DMS53 (cell line): ENCODE measurements around the gene PHF5A.

Experiments
- DNase-seq: peaks from one replicate; lab custom pipeline; 2025; lab: John Stamatoyannopoulos, UW

PHF5A gene, protein sequence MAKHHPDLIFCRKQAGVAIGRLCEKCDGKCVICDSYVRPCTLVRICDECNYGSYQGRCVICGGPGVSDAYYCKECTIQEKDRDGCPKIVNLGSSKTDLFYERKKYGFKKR

DNA sequence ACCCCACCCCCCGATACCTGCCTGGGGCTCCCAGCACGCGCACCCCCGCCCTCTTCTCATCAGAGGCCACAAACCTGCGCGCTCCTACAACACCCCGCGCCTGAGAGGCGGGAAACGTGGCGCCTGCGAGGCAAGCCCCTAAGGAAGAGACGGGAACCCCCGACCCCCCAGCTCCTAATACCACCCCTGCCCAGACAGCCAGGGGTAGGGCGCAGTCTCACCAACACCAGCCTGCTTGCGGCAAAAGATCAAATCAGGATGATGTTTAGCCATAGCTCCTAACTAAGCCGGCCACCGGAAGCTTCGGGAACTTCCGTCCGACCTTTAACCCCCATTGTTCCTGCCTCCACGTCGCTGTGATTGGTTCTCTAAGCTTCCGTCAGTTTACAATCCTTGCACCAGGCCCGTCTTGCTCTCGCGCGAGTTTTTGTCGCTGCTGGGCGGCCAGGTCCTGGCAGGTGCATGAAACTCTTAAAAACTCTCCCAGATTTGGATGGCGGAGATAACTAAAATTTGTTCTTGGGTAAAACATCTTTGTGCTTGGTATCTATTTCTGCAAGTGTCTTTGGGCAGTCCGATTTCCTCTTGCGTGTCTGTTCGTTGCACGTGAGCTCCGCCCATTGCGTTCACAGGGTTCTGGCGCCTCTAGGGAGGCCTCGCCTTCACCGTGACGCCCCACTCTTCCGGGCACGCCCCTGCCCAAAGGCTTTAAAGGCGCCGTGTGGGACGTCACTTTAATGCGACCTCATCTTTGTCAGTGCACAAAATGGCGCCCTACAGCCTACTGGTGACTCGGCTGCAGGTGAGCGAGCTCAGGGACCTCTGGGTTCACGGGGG lies at the start of gene PHF5A, which contains the start of gene ACO2:
Gene PHF5A (minus strand): TSS at position 312 of the 837 bp plus-strand sequence. CDS start 39 bp downstream, at position 273.
Gene ACO2 (plus strand): TSS at position 737 of the 837 bp plus-strand sequence. CDS start 30 bp downstream, at position 767.
- peak; percentile 97 for DNase-seq

DNA sequence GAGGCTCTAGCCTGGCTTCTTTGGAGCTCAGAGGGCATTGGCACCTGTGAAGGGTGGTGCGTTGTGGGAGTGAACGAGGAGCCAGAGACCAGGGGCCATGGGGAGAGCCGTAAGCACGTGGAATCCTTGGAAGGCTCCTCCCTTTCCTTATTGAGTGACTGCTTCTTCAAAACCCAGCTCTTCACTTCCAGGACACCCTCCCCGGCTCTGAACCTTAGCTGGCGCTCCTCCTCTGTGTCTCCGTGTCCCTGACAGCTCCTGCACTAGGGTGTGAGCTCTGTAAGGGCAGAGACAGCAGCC lies 49.5 kb upstream of the PHF5A start:
- DNase-seq = no peak

DNA sequence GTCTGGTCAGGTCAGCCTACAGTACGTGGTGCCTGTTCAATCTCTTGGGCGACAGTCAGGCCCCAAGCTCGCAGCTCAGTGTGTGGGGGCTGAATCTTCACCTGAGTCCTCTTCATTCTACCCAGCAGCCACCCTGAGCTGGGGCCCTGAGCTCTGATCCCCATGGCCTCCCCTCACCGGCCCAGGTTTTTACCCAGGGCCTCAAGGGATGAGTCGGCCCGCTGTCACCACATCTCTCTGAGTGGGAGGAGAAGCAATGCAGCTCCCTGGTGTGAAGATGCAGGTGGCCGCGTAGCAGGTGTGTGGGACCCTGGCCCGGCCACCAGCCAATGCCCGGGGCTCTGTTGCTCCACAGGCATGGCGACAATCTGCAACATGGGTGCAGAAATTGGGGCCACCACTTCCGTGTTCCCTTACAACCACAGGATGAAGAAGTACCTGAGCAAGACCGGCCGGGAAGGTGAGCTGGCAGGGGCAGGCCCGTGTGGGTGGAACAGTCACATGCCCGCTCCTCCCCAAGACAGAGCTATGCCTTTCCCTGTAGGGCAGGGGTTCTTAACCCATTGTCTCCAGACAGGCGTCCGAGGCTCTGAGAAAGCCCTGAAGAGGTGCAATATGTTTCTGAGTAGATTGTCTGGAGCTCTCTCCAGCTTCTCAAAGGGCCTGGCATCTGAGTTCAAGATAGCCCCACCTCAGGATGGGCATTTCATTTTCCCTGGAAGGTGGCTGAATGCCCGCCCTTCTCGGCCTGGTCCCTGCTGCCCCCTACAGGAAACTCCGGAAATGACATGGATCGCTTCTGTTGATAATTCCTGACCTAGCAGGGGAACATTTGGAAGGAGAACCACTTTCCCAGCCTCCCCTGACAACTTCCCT lies 48.9 kb upstream of the PHF5A start:
- peak; percentile 64 for DNase-seq

DNA sequence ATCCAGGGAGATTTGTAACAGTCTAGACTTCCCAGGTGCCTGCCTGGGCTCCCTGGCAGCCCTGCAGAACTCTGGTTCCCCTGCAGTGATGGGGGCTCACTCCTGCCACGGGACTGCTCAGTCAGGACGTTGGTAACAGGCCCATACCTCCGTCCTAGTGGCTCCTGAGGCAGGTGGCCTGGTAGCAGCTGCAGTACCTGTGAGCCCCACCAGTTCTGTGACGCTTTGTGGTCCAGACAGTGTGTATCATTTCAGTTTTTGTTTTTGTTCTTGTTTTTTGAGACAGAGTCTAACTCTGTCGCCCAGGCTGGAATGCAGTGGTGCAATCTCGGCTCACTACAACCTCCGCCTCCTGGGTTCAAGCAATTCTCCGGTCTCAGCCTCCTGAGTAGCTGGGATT lies 48.0 kb upstream of the PHF5A start:
- DNase-seq = no peak

DNA sequence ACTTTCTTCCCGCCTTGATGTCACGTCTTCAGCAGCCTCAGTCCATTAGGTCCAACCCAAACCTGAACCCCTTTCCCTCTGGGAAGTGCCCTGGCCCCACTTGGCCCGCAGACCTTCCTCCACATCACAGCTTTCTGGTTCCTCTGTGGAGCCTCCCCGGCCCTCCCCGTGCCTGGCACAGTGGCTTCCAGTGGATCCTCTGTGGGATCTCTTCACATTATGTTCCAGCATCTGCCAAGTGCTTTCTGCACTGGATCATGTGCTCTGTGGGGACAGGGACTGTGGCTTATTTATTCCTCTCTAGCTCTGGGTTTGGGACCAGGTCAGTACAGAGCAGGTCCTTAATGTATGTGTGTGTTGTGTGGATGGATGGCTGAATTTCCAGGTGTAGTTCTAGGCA lies 44.9 kb upstream of the PHF5A start:
- no peak for DNase-seq

DNA sequence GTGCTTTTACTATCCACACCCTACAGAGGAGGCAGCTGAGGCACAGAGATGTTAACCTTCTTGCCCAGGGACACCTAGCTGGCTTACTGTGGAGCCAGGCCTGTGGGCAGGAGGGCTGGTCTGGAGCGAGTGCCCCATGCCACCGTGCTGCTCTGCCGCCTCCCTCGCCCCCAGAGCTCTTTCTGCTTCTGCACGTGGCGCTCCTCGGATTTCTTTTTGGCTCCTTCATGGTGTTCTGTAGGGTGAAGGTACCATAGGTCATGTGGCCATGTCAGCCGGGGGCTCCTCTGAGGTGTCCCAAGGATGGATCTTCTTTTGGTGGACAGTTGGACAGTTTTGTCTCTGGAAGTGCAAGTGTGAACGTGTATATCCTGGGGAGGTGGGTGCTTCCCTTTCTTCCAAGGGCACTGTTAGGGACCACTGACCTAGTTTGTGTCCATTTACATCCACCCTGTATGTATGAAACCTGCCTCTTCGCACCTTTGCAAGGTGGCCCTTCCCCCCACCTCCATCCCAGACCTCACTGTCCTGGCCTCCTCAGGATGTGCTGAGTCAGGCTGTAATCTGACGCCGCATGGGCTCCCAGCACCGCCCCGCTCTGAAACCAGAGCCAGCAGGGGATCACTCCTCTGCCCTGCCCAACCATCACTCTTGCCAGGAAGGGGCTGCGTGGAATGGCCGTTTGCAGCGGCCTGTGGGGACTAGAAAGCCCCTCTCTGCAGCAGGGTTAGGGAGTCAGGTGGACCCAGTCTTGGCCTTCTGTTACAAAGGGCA lies 44.1 kb upstream of the PHF5A start:
- peak; percentile 35 for DNase-seq

DNA sequence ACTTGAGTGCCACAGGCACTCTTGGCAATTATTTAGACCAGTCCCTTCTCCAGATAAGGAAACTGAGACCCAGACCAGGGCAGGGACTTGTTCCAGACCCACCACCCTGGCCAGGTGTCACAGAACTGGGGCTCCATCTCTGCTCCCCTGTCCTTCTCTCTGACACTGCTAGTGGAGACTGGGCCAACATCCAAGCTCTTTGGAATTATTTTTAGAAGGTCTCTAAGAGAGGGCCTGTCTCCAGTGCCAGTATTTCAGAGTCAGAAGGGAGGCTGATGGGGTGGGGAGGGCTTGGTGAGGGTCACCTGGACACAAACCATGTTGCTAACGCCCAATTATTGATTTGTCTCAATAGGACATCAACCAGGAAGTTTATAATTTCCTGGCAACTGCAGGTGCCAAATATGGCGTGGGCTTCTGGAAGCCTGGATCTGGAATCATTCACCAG lies 43.1 kb upstream of the PHF5A start:
- no peak for DNase-seq

DNA sequence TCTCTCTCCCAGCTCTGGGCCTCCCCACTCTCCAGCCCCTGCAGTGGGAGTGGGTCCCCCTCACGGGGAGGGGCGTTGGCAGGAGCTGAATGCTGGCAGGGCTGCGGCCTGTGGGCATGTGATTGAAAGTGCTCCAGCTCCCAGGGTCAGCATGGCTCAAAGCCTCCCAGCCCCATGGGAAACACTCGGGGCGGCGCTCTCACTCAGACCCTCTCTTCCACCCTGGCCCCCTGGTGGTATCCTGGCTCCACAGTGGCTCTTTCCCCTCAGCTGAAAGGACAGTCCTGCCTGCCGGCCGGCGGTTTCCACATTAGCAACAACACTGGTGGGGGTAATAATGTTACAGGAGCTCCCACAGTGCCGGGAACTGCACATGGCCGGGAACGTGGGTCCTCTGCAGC lies 40.3 kb upstream of the PHF5A start:
- DNase-seq = no peak

DNA sequence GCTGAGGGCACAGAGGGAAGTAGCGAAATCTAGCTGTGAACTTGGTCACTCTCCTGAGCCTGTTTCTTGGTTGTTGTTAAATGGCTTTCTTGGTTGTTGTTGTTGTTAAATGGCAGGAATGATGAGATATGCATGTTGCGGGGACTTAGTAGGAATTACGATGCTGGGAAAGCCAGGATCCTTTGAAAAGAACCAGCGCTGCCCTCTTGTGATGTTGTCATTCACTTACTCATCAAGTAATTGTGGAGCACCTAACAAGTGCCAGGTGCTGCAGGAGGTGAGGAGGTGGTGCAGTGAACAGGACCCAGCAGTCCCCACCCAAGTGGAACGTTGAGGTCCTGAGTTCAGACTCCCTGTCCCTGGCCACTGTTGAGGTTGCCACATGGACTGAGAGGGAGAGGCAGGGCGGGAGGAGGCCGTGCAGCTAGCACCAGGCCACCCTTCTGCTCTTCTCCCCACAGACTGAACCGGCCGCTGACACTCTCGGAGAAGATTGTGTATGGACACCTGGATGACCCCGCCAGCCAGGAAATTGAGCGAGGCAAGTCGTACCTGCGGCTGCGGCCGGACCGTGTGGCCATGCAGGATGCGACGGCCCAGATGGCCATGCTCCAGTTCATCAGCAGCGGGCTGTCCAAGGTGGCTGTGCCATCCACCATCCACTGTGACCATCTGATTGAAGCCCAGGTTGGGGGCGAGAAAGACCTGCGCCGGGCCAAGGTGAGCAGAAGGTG lies 39.0 kb upstream of the PHF5A start:
- DNase-seq = no peak

DNA sequence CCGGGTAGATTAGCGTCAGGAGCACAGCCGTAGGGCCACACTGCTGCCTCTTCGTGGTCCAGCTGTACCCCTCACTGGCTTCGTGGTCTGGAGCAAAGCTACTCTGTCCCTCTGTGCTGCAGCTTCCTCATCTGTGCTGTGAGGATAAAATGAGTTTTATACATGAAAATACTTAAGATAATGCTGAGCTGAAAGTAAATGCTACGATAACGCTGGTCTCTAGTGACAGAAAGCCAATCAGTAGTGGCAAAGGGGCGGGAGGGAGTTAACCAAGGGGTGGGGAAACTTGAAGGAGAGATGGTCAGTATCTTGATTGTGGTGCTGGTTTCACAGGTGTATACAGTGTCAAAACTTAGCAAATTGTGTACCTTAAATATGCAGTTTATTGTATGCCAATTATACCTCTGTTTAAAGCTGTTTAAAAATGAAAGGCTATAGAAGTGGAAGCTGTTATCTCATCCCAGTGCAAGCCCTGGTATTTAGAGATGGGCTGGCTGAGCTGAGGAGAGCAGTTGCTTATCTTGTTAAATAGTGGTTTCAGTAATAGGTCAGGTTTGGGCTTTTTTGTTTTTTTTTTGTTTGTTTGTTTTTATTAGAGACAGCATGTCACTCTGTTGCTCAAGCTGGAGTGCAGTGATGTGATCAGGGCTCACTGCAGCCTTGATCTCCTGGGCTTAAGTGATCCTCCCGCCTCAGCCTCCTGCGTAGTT lies 37.2 kb upstream of the PHF5A start:
- DNase-seq = no peak

DNA sequence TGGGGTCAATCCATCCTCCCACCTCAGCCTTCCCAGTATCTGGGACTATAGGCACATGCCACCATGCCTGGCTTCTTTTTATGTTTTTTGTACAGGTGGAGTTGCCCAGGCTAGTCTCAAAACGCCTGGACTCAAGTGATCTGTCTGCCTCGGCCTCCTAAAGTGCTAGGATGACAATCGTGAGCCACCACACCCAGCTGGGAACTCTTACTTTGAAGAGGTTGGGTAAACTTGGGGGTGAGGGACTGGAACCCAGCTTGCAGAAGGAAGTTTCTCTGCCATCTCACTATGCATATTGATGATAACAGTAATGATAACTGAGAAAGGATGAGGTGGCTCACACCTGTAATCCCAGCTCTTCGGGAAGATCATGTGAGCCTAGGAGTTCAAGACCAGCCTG lies 36.3 kb upstream of the PHF5A start:
- DNase-seq = no peak

DNA sequence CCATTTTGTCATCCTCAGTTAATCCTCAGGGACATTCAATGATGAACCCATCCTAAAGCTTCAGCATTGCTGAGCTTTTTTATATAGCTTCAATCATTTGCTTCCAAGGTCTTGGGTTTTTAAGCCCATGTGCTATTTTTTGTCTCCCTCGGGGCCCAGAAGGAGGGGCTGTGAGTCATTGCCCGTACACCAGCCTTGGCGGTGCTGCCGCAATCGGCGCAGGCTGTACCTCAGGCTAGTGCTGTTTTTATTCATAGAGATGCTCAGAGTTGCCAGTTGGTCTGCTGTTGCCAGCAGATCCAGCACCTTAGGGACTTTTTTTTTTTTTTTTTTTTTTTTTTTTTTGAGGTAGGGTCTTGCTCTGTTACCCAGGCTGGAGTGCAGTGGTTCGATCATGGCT lies 35.9 kb upstream of the PHF5A start:
- DNase-seq = no peak

DNA sequence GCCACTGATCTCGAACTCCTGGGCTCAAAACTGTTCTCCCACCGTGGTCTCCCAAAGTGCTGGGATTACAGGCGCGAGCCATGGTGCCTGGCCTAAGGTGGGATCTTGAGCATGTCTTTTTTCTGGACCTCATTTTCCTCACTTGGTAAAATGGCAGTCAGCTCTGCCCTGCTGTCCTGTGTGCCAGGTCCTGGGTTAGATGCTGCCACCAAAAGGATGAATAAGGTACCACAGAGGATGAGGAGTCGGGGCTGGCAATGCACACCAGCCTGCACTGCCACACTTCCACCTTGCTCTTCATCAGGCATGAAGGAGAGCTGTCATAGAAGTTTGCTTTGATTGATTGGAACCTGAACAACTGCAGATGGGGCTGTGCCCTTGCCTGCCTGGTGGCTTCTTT lies 32.7 kb upstream of the PHF5A start:
- peak; percentile 36 for DNase-seq

DNA sequence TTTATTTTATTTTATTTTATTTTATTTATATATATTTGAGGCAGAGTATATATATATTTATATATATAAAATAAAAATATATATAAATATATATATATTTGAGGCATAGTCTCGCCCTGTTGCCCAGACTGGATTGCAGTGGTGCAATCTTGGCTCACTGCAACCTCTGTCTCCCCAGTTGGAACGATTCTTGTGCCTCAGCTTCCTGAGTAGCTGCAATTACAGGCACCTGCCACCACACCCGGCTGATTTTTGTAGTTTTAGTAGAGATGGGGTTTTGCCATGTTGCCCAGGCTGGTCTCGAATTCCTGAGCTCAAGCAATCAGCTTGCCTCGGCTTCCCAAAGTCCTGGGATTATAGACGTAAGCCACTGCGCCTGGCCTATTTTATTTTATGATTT lies 31.8 kb upstream of the PHF5A start:
- DNase-seq = no peak

DNA sequence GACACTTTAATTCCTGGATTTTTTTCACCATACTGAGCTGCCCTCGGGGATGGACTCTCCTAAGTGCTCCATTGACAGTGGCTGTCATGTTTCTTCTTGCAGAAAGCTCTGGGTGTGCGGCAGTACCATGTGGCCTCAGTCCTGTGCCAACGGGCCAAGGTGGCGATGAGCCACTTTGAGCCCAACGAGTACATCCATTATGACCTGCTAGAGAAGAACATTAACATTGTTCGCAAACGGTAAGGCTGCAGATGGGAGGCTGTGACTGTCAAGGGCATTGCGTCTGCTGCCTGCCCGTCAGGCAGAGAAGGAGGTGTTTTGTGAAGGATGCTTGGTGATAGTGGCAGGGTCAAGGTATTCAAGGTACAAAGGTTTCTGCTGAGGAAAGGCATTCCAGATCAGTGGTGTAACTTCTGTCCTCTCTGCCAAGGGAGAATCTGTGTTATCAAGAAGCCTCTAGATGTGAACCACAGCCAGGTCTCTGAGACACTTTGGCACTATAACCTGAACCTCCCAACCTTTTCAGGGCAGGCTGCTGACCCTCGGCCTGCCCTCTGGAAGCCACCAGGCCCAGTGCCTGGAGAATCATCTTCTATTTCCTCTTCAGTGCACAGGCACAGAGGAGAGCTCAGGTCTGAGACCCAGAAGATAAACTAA lies 31.3 kb upstream of the PHF5A start:
- no peak for DNase-seq

DNA sequence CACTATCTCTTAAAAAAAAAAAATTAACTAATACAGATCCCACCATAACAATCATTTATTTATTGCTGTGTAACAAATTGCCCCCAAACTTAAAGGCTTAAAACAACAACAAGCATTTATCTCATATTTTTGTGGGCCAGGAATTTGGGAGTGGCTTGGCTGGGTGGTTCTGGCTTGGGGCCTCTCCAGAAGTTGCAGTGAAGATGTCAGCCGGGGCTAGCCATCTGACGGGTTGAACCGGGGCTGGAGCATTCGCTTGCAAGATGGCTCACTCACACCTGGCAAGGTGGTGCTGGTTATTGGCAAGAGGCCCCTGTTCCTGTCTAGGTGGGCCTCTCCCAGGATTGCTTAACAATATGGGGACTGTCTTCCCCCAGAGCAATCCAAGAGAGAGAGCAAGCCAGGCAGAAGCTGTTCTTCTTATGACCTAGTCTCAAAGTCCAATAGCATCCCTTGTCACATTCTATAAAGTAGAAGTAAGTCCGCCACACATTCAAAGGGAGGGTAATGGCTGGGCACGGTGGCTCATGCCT lies 29.9 kb upstream of the PHF5A start:
- DNase-seq = no peak

DNA sequence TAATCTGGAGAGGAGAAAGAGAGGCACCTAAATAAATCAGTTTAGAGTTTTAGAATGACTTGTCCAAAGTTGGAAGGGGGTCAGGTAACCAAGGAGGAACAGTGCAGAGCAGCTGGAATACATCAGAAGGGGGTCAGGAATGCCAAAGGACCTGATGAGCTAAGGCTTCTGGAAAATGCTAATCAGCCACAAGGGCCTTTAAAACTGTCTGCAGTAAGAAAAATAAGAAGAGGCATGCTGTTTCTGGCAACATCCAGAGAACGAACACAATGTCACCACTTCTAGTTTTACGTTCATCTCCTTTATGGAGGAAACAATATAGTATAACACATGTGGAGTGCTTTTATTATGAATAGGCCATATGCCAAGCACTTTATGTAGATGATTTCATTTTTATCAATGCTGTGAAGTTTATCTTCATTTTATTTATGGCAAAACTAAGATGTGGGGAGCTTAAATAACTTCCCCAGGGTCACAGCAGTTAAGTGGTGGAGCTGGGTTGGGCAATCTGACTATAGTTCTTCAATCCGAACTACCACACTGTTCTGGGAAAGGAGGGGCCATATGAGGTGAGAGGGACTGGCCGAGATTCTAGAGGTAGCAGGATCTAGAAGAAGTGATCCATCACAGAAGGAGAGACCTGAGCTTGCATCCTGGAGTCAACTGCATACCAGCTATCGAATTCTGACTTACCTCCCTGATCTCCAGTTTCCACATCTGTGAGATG lies 23.0 kb upstream of the PHF5A start:
- DNase-seq = no peak

DNA sequence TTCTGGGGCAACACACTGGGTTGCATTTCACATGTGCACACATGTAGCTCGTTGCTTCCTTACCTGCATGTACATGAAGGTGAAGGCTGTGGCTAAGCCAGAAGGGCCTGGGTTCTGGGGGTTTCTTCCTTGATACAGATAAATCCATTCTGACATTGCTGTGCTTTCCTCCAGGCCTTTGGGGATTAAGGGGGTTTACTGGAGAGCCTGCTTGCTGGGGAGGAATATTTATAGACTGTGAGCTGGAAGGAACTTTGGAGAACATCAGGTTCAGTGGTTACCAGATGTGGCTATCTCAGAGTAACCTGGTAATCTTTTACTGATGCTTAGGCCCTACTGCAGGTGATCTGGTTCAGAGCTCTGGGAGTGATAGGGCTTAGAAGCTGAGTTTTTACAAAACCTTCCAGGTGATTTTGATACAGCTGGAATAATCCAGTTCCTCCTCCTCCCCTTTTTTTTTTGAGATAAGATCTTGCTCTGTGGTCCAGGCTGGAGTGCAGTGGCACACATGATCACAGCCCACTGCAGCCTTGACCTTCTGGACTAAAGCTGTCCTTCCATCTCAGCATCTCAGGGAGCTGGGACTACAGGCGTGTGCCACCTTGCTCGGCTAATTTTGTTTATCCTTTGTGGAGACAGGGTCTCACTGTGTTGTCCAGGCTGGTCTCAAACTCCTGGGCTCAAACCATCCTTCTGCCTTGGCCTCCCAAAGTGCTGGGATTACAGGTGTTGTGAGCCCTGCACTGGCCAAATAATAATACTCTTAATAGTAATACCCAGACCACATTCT lies 20.3 kb upstream of the PHF5A start:
- no peak for DNase-seq
